GM18861 (cell line): ENCODE measurements around the gene FMNL3.

Experiments
- ATAC-seq: cut with Tn5 transposase; IDR thresholded peaks from one replicate; pipeline ENCODE4 v1.9.1; 2021; ENCODE audit not compliant: unreplicated experiment

The FMNL3 gene

GRCh38 chr12:49680075-49680474, 27.1 kb downstream of the FMNL3 start:
- no peak for ATAC-seq

GRCh38 chr12:49678711-49679110, 28.5 kb downstream of the FMNL3 start:
- ATAC-seq = no peak

DNA sequence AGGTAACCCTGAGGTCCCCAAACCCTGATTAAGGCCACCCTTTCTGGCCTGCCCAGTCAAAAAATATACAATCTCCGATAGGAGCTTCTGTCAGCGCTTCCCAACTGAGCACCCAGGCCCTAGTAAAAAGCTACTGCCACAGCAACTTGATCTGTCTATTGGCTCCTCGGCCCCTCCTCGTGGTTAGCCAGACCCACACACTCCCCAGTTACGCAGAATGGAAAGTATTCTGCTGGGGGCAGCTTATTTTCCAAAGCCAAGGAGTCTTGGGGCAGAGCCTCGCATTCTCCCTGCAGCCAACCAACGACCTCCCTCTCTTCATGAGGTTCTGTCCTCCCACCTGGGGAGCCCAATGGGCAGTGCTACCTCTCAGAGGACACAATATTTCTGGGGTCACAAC, 32.1 kb downstream of the FMNL3 start:
- no peak for ATAC-seq

DNA sequence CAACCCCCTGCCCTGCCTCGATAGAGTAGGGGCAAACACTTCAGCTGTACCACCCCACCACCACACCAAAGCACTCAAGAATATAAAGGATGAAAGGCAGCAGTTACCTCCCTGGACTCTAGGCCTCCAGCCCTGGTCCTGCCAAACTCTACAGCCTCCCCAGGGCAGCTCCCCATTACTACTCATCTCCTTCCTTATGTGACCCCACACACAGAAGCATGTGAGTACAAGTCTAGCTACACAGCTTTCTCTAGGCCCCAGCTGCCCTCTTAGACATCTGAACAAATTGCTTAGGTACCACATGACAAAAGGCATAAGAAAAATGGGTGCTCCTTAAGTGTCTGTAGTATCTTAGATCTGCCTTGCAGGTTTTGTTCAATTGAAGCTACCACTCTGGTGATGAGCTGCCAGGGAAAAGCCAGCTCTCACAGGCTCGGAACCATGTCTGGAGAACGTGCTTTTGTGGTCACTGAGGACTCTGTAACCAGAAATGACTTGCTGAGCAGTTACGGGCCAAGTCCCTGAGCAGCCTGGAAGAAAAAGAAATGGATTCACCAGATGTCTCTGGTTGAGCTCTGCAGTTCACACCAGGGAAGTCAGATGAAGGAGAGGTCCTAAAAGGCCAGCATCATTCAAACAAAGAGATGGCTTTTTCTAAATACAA, 32.8 kb downstream of the FMNL3 start:
- no peak for ATAC-seq

DNA sequence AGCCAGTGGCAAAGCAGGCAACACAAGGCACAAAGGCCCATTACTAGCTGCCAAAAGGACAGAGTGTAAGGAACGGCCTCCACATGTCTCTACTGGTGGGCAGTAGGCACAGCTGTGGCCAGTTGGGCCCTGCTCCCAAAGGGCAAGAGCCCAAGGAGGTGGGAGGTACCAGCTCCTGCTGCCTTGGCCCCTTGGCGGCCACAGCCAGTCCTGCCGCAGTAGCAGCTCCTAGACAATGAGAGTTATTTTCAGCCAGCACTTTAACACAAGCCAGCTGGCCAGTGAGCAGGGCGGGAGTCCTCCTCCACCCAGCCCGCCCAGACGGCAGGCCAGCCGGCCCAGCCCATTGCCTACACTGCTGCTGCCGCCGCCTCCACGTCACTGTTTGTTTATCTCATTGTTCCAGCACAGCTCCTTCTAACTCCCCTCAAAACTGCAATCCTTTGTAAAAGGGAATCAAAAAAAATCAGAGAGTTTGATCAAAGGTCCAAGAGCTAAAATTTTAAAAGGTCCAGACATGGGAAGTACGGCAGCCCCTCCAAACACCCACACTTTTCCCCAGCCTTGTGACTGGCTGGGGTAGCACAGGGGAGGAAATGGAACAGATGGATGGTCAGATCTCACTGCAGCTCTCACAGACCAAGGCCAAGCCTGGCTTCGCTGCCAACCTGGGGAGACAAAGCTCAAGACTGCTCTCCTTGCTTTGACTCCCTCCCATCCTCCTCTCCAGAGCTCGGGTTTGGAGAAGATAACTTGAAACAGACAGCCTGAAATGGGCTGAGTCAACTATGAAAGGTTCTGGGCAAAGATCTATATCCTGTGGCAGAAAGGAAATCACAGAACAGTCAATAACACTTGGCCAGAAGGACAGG, 33.5 kb downstream of the FMNL3 start:
- ATAC-seq = no peak

GRCh38 chr12:49672301-49673217, 34.6 kb downstream of the FMNL3 start:
- no peak for ATAC-seq

DNA sequence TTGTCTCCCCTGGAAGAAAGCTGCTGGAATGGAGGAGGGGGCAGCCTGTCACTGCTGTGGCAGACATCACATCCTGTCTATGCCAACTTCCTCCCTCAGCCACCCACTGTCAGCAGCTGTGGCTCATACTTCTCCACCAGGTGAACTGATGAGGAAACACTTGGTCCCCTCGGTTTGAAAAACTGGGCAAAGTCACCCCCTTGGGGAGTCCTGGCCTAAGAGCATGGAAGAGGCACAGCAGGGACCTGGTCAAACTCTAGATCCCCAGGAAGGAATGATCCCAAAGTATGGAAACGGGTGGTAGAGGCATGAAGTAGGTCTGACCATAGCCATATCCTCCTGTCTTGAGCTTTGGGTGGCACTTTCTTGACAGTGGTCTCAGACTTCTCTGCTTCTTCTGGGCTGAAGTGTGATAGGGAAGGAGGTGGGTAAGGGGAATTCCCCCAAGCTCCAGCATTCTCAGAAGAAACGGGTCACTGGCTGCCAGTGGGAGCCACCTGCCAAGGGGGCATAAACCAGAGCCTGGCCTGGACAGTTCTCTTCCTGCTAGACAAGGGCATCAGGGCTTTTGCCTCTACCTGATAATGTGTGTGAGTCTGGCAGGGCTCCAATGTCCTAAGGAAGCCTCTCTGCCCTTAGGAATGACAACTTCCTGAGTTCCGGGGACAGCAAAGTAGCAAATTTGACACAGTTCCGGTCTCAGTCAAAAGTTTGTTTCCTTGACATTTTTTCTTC, 36.0 kb downstream of the FMNL3 start:
- no peak for ATAC-seq

- ATAC-seq = no peak
Observed at GRCh38 chr12:49669796-49670195, 37.4 kb downstream of the FMNL3 start.

DNA sequence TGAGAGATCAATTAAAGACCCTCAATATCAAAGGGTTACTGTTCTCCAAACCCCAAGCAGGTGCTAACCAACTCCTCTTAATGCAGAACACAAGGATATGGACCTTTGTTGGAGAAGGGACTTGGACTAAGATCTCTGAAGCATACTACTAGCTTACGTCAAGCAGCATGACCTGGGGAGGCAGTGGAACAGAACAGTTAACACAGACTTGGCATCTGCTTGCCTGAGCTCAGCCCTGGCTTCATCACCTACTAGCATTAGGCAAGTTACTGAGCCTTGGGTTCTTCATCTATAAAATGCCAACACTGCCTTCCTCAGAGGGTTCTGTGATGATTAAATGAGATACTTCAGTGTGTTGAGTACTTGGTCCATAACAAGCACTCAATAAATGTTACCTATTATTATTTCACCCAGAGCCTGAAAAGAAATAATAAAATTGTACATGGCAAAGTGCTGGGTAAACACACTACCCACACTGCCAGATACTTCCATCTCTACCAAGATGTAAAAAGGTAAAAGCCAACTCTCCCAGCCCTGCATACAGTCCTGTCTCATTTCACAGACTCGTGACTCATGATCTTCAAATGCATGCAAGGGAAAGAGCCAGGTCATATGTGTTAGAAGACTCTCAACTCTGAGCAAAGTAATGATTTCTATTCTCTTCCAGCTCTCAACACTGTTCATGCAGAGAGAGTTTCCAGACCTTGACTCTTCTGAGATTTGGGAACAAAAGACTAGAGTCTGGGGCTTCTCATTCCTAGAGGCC, 39.7 kb downstream of the FMNL3 start:
- no peak for ATAC-seq

DNA sequence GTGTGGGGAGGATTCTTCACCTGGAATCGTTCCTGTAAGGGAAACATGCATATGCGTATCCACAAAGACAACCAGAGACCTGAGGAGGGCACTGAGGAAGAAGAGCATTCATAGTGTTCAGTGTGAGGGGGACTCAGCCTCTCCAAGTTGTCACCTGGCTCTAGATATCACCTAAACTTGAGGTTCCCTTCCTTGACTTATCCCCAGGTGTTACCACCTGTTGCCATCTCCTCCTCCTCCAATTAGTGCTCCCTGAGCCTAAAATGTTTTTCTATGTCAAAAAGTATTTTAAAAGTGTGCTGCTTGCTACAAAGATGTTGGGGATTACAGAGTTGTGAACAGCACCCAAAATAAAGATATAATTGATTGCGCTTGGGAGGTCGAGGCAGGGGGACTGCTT, 41.0 kb downstream of the FMNL3 start:
- ATAC-seq = no peak

GRCh38 chr12:49665384-49665783, 41.8 kb downstream of the FMNL3 start:
- no peak for ATAC-seq

DNA sequence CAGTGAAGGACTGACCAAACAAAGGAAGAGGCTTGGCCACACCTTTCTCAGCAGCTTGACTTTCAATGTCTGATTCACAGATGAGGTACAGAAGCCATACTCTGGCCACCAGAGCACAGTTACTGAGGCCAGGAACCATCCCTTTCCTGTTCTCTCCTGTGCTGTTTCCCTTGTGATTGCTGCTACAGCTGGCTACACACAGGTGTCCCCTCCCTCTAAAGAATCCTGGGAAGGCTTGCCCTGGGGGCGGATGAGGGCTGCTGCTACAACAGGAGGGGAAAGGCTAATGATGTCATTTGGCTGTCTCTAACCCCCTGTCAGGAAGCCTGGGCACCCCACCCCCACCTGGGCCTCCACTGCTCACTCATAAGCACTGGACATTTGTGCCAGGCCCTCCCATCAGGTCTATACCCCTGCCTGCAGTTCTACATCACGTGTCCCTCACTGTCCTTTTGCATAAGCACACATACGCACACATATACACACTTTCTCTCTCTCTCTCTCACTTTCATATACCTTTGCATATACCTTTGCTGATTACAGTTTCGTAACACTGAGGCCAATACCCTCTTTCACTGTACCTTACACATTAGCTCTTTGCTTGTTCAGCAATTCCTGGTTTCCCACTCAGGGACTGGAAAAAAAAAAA, 42.5 kb downstream of the FMNL3 start:
- peak; percentile 46 for ATAC-seq

GRCh38 chr12:49664167-49664566, 43.0 kb downstream of the FMNL3 start:
- ATAC-seq = no peak

DNA sequence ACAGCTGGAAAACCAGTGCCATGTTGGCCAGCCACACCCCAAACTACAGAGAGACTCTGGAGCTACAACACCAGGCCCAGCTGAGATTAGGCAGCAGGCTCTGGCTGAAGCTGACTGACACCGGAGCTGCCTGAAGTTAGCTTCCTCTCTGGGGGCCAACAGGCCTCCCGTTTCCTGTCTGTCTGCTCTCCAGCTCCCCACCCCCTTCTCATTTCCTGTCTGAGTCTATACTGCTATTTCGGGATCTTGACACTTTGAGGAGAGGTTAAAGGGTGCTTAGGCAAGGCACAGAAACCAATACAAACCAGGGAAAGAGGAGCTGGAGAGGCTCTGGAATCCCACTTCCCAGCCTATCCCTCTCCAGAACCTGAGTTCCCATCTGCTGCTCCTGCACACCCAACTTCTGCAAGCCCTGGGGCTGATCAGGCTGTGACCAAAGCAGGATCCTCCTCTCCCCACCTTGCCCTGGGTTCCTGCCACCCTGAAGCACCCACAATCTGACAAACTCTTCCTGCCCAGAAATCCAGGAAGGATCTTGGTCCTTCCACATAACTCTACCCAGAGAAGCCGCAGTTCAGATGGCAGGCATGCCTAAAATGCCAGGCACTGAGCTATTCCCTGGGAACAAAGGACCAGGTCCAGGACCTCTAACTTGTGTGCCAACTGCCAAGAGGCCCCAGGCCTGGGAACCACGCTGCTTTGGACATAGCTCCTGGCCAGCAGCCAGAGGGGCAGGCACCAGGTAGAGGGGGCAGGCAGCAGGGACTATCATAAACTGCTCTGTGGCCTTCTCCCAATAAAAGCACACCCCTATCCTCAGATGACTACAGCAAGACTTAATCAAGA, 44.0 kb downstream of the FMNL3 start:
- peak; percentile 63 for ATAC-seq

DNA sequence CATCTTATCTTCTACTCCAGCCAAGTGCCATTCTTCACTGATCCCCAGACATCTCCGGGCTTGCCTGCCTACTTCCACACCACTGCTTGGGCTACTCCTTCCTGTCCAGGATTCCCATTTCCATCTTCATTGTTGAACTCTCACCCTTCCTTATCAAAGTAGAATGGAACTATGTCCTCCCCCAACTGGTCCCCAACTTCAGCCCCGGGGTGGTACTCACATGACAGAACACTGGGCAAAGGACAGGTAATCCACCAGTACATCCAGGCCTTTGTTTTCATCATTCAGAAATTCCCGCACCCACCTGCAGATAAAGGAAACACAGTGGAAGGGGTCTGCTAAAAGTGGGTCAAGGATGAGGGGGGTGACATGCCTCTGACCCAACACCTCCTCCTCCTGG, 45.5 kb downstream of the FMNL3 start:
- ATAC-seq = no peak

DNA sequence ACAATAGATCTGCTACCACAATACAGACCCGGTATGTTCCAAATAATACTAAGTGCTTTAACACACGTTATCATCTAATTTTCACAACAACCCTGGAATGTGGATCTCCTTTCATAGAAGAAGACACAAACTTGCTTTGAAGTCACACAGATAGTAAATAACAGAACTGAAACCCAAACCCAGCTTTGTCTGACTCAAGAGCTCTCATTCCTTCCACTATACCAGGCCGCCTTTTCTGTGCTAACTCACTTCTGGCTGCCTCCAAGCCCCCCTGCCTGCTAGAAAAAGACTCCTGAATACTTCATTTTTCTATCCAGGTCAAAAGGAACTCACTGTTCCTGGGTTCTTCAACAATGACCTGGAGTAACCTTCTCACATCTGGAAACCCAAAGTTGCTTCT, 46.0 kb downstream of the FMNL3 start:
- ATAC-seq = peak; percentile 25

GRCh38 chr12:49659753-49660152, 47.5 kb downstream of the FMNL3 start:
- no peak for ATAC-seq

GRCh38 chr12:49658276-49658675, 48.9 kb downstream of the FMNL3 start:
- no peak for ATAC-seq
